Stimulated activated CD8-positive, alpha-beta memory T cell treated with anti-CD3 and anti-CD28 coated beads, Interleukin-15, amount 100 ng/mL, for 1 hour (primary cell): Measurements from ENCODE around the gene LRP10.
"Not testable (repeated sequence)": the region's sequence is repeated elsewhere in the genome, so short reads cannot be mapped to it uniquely, and the experiment has no call there.

ENCODE experiments used
- DNase-seq: peaks from one replicate; pipeline ENCODE4 v3.0.0-alpha.2; 2020; ENCODE audit warnings: low read depth

The LRP10 gene

GRCh38 chr14:22843123-22843925, 28.2 kb upstream of the LRP10 start:
- no peak for DNase-seq

- no peak for DNase-seq
These were observed 27.1 kb upstream of the LRP10 start for GRCh38 chr14:22844221-22845102.

GRCh38 chr14:22845103-22845394, 26.5 kb upstream of the LRP10 start:
- no peak for DNase-seq

- DNase-seq = no peak
These were observed 25.5 kb upstream of the LRP10 start for GRCh38 chr14:22845821-22846625.

GRCh38 chr14:22846811-22847307, 24.7 kb upstream of the LRP10 start:
- no peak for DNase-seq

- no peak for DNase-seq
These were observed 23.7 kb upstream of the LRP10 start for GRCh38 chr14:22847661-22848341.

- no peak for DNase-seq
These were observed 23.0 kb upstream of the LRP10 start for GRCh38 chr14:22848351-22849164.

- DNase-seq = no peak
These were observed 22.2 kb upstream of the LRP10 start for GRCh38 chr14:22849212-22849819.

- no peak for DNase-seq
These were observed 20.4 kb upstream of the LRP10 start for GRCh38 chr14:22850944-22851764.

GRCh38 chr14:22852178-22852577, 19.4 kb upstream of the LRP10 start:
- DNase-seq = not testable (repeated sequence)

- DNase-seq = no peak
These were observed 19.0 kb upstream of the LRP10 start for GRCh38 chr14:22852599-22852939.

- DNase-seq = peak; percentile 95
These were observed 18.4 kb upstream of the LRP10 start for GRCh38 chr14:22852940-22853767.

GRCh38 chr14:22854296-22854695, 17.2 kb upstream of the LRP10 start:
- not testable (repeated sequence) for DNase-seq

- no peak for DNase-seq
These were observed 16.4 kb upstream of the LRP10 start for GRCh38 chr14:22854963-22855724.

- no peak for DNase-seq
These were observed 15.1 kb upstream of the LRP10 start for GRCh38 chr14:22856428-22856827.

GRCh38 chr14:22860377-22860776, 11.2 kb upstream of the LRP10 start:
- not testable (repeated sequence) for DNase-seq

- DNase-seq = no peak
These were observed 9.9 kb upstream of the LRP10 start for GRCh38 chr14:22861651-22862050.

GRCh38 chr14:22864979-22865378, 6.6 kb upstream of the LRP10 start:
- no peak for DNase-seq
